GM19025 (cell line): Measurements from ENCODE around the gene VCL.
"Not testable (repeated sequence)": the region's sequence is repeated elsewhere in the genome, so short reads cannot be mapped to it uniquely, and the experiment has no call there.

Experiments used
- ATAC-seq: cut with Tn5 transposase; IDR thresholded peaks from one replicate; pipeline ENCODE4 v1.9.1; 2021; ENCODE audit warnings: mild to moderate bottlenecking, low read depth, moderate library complexity; ENCODE audit not compliant: unreplicated experiment

The VCL gene

DNA sequence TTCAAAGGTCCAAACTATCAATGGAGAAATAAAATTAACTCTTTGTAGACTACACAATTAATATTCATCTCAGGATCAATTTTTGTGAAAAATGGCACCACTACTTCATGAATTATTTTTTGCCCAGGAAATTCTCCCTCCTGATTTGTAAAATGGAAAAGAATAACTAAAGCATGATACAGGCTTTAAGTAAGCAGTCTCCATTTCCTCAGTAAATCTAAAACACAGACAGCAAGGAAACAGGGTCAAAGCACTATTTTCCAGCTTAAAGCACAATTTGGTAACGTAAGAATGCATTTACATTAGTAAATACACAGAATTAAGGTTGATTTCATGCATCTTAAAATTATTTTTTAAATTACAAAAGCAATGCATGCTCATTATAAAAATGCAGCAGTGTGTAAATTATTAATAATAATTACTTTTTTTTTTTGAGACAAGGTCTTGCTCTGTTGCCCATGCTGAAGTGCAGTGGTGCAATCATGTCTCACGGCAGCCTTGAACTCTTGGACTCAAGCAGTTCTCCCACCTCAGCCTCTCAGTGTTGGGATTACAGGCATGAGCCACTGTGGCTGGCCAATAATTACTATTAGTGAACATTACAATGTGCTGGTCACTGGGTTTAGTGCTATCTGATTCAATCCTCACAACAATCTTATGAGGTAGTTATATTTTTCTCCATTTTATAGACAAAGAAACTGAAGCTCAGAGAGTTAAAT is 26.1 kb upstream of the VCL start:
- ATAC-seq = no peak

DNA sequence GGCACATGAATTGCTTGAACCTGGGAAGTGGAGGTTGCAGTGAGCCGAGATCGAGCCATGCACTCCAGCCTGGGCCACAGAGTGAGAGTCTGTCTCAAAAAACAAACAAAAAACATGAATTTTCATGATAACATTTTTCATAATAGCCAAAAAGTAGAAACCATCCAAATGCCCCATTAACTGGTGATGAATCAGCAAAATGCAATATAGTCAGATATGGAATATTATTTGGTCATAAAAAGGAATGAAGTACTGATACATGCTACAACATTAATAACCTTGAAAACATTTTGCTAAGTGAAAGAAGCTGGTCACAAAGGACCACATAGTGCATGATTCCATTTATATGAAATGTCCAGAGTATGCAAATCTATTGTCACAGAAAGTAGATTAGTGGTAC is 24.5 kb upstream of the VCL start:
- ATAC-seq = no peak

DNA sequence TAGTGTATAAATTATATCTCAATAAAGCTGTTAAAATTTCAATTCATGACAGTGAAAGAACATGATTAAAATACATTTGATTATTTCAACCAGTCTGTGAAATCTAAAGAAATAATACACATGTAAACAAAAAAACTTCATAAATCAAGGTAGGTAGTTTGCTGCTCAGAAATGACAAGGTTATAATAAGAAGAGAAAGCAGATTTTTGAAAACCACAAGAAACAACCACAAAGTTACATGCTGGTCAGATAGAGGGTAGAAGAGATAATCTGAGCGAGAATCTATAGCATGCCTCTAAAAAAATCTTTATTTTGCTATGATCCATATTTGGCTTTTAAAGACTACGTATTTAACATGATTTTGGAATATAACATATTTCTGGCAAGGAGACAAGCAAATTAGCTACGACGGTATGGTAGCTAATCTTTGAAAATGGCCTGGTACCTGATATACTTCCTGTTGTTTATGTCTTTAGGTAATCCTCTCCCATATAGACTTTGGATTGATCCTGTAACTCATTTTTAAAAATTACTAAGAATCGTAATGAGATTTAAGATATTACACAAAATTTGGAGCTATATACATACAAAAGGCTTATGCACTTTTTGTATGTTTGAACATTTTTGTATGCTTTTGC is 23.5 kb upstream of the VCL start:
- ATAC-seq = no peak

DNA sequence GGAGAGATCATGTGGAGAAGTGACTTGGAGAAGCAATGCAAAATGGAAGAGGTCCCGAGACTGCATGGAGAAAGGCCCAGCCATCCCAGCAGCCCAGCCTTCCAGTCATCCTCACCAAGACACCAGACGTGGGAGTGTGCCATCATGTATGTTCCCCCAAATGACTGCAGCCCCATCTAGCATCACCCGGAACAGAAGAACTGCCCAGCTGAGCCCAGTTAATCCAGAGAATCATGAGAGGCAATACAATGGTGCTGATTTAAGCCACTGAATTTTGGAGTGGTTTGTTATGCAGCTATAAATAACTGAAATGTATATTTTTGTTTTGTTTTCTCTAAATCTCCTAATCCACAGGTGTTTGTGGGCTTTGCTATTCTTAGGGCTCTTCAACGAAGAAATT is 22.5 kb upstream of the VCL start:
- no peak for ATAC-seq

DNA sequence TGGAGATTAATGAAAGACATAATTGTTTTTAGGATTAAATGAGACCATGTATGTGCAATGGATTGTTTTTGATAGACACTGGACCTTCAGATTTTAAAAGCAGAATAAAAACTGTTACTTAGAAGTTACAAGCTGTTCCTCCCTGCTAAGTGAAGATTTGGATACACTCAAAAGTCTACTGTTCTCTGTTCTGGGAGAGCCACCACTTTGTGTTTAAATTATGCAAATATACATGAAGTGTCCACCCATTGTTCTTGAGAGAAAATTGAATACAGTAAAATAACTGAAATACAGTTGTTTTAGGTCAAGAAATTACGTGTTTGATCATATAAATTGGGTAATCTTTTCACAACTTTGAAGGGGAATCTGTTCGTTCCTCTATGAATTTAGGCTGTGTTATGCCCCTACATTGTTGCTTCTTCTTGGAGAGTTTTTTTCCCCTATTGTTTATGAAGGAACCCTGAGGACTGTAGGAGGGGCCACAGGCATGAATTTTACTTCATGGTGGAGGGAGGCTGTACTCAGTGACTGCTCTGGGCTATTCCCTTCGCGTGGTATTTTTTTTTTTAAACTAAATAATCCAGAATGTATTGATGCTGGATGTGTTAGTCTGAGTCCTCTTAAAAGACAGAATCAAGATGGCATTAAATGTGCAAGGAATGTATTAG is 18.6 kb upstream of the VCL start:
- ATAC-seq = no peak

DNA sequence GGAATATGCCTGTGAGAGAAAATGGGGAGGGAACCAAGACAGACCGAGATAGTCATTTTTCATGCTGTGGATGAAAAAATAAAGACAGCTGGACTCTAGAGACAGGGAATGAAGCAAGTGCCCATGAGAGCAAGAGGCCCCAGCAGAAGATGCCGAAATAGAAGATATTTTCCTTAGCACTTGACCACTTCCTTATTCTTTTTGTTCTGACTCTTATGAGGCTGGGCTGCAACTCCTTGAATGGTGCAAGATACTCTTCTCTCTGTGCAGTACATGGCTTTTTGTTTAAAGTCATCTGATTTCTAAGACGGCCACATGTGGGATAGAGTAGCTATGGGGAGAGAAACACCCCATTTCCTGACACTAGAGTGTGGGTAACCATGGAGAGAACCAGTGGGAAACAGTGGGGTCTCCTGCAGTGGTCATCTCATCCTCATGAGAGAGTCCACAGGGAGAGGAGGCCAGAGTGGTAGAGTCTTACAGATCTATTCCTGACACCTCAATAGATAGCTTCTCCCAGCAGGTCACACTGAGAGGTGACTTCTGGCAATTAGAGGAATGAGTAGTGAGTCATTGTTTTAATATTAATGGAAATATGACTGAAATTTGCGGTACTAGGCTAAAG is 18.0 kb upstream of the VCL start:
- no peak for ATAC-seq

DNA sequence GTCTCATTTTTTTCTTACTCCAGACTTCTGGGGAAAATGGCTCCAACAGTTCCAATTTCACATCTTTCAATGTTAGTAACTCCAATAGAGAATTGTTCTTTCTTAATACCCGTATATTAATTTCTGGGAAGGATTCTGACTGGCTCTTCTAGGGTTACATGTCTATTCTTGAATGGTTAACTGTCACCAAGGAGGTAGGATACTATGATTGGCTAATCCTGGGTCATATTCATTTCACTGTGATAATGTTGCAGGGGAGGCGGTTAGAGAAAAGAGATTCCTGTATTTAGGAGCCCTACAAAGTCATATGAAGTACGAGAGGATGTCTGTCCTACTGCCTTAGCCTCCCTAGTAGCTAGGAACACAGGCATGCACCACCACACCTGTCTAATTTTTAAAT is 16.1 kb upstream of the VCL start:
- no peak for ATAC-seq

DNA sequence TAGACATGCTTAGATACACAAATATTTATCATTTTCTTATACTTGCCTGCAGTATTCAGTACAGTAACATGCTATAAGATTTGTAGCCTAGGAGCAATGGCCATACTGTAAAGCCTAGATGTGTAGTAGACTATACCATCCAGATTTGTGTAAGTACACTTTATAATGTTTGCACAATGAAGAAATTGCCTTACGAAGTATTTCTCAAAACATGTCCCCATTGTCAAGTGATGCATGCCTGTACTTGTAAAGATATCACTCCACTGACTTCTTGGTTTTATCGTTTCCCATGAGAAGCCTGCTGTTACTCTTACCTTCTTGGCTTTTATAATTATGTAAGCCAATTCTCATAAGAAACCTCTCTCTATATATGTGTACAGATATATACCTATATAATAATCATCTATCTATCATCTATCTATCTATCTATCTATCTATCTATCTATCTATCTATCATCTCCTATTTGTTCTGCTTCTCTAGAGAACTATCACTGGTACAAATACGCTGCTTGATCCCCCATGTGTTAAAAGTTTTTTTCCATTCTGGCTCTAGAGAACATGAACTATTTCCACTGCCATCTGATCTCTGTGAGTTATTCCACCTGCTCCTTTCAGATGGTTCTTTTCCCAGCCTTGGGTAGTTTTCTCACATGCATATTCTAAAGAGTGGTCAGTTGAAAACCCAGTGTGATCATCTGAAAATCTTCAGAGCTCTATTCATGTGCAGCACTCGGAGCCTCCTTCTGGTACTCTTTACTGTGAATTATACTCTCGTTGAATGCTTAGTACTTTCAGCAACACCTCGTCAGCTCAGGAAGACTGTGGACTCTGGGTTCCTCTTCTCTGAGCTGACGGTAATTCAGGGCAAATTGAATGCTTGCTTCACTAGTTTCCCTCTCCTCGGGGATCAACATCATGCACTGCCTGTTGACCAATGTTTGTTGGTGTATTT is 14.5 kb upstream of the VCL start:
- no peak for ATAC-seq

DNA sequence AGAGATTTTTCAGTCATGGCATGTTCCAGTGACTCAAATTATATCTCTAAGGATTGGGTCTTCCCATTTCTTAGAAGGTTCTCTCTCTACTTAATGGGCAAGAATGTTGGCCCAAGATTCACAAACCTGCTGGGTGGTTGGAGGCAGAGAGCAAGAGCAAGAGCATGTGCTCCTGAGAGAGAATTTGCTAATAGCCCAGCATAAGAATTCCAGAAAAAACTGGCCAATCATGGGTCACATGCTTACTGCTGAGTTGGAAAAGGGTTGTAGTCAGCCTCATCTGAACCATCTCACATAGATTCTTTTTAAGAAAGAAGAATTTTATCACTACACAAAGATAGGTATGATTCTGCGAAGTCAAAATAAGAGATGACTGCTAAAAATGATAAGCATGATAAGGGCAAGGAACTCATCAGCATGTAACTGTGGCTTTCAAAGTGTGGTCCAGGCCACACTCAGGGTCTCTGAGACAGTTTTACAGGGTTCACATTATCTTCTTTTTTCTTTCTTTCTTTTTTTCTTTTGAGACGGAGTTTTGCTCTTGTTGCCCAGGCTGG is 8.2 kb upstream of the VCL start:
- ATAC-seq = no peak

DNA sequence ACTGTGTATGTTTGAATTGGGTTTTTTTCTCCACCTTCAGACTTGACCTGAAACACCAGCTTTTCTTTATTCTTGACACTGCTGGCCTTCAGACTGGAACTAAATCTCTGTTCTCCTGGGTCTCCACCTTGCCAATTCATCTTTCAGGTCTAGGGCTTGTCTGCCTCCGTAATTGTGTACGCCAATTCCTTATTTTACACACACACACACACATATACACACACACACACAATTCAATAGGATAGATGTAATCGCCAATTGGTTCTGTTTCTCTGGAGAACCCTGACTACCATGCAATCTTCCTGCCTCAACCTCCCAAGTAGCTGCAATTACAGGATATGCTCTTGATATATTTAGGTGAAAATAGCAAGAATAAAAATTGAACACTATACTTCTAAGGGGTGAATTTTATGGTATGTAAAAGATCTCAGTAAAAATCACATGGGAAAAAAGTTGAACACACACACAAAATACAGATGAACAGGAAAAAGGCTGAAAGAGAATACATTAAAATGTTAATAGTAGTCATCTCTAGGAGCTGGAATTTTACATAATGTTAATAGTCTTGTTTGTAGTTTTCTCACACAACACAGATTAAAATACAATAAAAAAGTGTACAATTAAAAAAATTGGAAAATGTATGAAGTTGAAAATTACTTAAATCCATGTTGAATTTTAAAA is 6.6 kb upstream of the VCL start:
- ATAC-seq = no peak

DNA sequence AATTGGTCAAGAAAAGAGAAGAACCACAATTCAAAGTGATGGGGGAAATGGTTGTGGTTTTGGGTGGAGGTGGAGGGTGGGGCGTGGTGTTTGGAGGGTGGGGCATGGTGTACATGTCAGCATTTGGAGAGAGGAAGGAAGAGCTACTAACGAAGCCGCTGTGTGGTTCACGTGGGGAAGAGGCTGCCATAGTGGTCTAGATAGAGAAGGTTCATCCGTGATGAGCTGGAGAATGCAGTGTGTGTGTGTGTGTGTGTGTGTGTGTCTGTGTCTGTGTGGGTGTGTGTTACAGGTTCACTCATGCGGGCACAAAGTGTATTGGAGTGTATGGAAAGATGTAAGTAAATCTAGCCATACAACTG is 6.1 kb upstream of the VCL start:
- no peak for ATAC-seq

DNA sequence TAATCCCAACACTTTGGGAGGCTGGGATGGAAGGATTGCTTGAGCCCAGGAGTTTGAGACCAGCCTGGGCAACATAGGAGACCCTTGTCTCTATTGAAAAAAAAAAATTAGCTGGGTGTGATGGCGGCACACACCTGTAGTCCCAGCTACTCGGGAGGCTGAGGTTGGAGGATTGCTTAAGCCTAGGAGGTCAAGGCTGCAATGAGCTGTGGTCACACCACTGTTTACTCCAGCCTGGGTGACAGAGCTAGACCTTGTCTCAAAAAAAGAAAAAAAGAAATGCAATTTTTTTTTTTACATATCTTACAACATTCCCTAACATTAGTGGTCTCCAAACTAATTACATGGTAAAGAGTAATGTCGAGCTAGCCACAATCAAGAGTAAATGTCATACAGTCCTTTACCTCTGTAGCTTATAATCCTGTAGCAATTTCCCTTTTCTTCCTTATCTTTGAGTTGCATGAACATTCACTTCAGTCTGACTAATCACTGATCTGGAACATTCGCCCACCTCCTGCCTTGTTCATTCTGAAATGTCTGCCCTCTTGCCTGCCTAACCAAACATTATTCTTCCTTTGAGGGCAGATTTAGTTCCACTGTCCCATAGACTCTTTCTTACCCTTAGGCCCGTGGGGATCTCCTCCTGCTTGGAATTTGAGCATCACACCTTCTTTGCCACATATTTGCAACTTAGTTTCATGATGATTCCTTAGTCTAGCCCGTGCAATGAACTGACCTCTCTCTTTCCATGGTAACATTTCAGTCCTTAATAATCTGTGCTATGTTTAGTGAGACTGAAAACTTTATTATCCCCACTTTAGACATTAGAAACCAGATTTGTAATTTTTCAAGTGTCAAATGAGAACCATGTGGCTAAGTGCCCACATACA is 4.8 kb upstream of the VCL start:
- ATAC-seq = no peak

DNA sequence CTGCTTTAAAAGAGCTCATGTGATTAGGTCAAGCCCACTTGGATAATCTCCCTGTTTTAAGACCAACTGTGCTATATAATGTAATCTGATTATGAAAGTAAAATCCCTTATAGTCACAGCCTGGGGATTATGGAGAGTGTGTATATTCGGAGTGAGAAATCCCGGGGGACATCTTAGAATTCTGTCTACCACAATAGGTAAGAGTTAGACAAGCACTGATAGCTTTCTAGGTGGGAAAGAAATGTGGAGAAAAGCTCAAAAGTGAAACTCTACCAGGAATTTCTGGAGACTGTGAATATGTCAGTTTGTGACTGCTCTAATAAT is 2.9 kb upstream of the VCL start:
- no peak for ATAC-seq

DNA sequence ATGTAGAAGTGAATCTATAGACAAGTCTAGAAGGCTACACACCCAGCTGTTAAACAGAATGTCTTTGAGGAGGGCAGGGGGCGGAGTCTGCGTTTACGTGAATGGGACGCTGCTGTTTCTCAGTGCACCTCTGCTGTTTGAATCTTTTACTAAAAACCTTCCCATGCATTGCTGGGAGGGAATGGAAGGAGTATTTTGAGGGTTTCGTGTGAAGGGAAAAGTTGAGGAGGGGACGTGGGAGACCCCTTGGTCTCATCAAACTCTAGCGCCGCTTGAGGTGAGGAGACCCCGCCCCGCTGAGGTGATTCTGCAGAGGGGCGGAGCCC is 492 bp upstream of the VCL start:
- ATAC-seq = peak; percentile 26

DNA sequence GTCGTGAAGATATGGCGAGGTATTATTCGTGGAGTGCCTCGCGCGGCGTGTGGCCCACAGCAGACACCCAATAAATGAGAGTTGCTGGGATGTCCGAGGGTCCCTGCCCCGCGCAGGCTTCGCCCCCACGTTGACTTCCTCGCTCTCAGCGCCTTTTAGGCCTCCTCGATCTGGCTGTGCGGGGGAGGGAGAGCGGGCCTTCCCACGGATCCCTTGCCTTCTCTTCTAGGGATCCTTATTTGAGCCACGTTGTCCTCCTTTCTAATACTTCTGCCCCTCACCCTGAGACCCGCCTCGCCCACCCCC is 660 bp downstream of the VCL start:
- no peak for ATAC-seq

DNA sequence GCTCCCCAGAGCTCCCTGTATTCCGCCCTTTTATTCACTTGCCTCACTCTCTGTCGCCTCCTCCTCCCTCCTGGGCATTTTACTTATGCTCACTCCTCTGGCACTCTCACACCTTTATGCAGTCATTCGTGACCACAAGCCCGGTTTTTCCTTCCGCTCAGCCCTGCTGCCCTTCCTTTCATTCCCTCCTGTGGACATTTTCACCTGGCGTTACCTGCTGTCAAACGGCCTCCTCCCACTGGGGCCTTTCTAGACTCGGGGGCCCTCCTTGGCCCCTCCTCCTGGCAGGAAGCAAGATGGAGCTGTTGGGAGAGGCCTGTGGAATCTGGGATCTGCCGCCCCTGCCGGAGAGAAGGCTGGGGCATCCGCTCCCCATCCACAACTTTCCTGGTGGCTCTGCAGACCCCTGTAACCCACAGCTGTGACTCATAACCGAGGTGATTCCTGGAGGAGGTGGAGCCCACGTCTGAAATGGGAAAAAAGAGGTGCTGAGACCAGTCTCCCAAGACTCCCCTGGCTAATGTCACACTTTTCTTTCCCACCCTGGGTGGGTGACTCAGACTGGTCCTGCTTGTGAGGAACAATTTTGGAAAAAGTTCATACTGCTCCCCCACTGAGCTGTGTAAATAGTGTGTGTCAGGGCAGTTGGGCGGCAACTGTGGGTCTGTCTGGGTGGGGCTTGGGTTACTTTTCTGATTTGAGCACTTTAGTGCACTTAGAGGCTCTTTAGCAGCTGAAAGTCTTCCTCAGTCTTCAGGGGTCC is 1.2 kb downstream of the VCL start:
- ATAC-seq = no peak

DNA sequence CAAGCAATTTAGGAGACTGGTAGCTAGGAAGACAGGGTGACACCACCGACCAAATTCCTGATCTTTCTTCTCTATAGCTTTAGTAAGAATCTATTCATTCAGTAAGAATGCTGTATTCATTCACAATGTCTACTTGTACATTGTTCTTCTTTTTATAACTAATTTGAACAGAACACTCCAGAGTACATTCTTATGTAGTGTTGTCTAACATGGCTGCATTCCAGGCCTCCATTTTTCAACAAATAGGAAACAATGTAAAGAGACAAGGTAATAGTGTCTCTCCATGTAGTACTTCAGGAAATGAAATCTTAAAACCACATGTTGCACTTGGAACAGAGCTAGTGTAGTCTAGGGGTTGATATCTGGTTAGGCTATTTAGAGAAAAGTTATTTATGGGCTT is 1.8 kb downstream of the VCL start:
- ATAC-seq = no peak

DNA sequence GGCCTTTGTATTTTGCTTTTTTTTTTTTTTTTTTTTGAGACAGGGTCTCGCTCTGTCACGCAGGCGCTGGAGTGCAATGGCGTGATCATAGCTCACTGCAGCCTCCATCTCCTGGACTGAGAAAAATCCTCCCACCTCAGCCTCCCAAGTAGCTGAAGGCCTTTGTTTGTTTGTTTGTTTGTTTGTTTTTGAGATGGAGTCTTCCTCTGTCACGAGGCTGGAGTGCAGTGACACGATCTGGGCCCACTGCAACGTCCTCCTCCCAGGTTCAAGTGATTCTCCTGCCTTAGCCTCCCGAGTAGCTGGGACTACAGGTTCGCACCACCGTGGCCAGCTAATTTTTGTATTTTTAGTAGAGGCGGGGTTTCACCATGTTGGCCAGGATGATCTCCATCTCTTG is 2.3 kb downstream of the VCL start:
- not testable (repeated sequence) for ATAC-seq
